IMR-90 (cell line): ENCODE results near the gene EIF4G2. TPM values are rescaled to one million over a fixed set of nuclear protein-coding genes. Genes with fewer than 3 reads are reported as not detected.

Experiments used
- ATAC-seq: fragments of 200-7000 bp; cut with Tn5 transposase; 2 replicates; pipeline ENCODE4 v1.9.1; 2020; ENCODE audit warnings: low read depth, mild to moderate bottlenecking, moderate library complexity
- BruUV-seq: library from RNA; stranded (reverse); fragments of 400-500 nt; replicated peaks from 2 replicates; lab custom pipeline; 2021; lab: Mats Ljungman, UMichigan
- CTCF ChIA-PET: fragments of 300-600 bp; formaldehyde crosslinking; extraction: SDS; loops from one replicate; lab custom pipeline; 2021; ENCODE audit warnings: antibody characterized with exemption; lab: Yijun Ruan, JAX
- POLR2A ChIA-PET: fragments of 300-600 bp; sonication (Branson Sonifier 250); formaldehyde crosslinking; loops from one replicate; lab custom pipeline; 2022; ENCODE audit warnings: antibody characterized with exemption; ENCODE audit not compliant: unreplicated experiment; lab: Charles Lee
- DNase-seq: peaks from one replicate; pipeline ENCODE4 v3.0.0; 2013
- H2AFZ ChIP-seq: replicated peaks from 2 replicates; pipeline ENCODE3; 2013; ENCODE audit warnings: low read length, mild to moderate bottlenecking; ENCODE audit not compliant: poor library complexity
- H2AK5ac ChIP-seq: 2 replicates; pipeline ENCODE4 v1.6.1; 2013; ENCODE audit warnings: low read depth, low read length, inconsistent platforms
- H2AK9ac ChIP-seq: replicated peaks from 2 replicates; pipeline ENCODE3; 2013; ENCODE audit warnings: mild to moderate bottlenecking, low read depth, low read length, moderate library complexity; ENCODE audit not compliant: poor library complexity
- H2BK120ac ChIP-seq: 2 replicates; pipeline ENCODE4 v1.6.1; 2013; ENCODE audit warnings: low read depth, low read length, inconsistent platforms
- H2BK15ac ChIP-seq: 3 replicates; pipeline ENCODE4 v1.6.1; 2013; ENCODE audit warnings: low read depth, low read length, inconsistent platforms
- H2BK20ac ChIP-seq: 2 replicates; pipeline ENCODE4 v1.6.1; 2013; ENCODE audit warnings: low read depth, mild to moderate bottlenecking, inconsistent platforms, low read length, moderate library complexity
- H2BK5ac ChIP-seq: 2 replicates; pipeline ENCODE4 v1.6.1; 2013; ENCODE audit warnings: mild to moderate bottlenecking, low read depth, low read length, inconsistent platforms; ENCODE audit not compliant: poor library complexity, severe bottlenecking
- H3K14ac ChIP-seq: replicated peaks from 2 replicates; pipeline ENCODE4 v1.6.1; 2013; ENCODE audit warnings: low read depth, low read length, inconsistent platforms
- H3K18ac ChIP-seq: 2 replicates; pipeline ENCODE4 v1.6.1; 2013; ENCODE audit warnings: low read depth, low read length, control low read depth
- H3K23ac ChIP-seq: 2 replicates; pipeline ENCODE4 v1.6.1; 2013; ENCODE audit warnings: low read depth, low read length, inconsistent platforms
- H3K27ac ChIP-seq: 2 replicates; pipeline ENCODE4 v1.5.1; 2013; ENCODE audit warnings: mild to moderate bottlenecking, control low read depth, low read length; ENCODE audit not compliant: insufficient read depth
- H3K27me3 ChIP-seq: 2 replicates; pipeline ENCODE4 v1.6.1; 2013; ENCODE audit warnings: low read length; ENCODE audit not compliant: control insufficient read depth, insufficient read depth
- H3K36me3 ChIP-seq: 2 replicates; pipeline ENCODE4 v1.6.1; 2013; ENCODE audit warnings: low read length, mixed read lengths; ENCODE audit not compliant: control insufficient read depth, insufficient read depth
- H3K4ac ChIP-seq: 2 replicates; pipeline ENCODE4 v1.6.1; 2013; ENCODE audit warnings: low read depth, low read length, inconsistent platforms
- H3K4me1 ChIP-seq: 2 replicates; pipeline ENCODE4 v1.6.1; 2013; ENCODE audit warnings: low read length, mixed read lengths; ENCODE audit not compliant: control insufficient read depth, insufficient read depth
- H3K4me2 ChIP-seq: 2 replicates; pipeline ENCODE4 v1.6.1; 2013; ENCODE audit warnings: low read depth, mild to moderate bottlenecking, control low read depth, low read length, moderate library complexity
- H3K4me3 ChIP-seq: 2 replicates; pipeline ENCODE4 v1.5.1; 2013; ENCODE audit warnings: low read depth, mild to moderate bottlenecking, control low read depth, low read length, moderate library complexity; ENCODE audit not compliant: insufficient read depth
- H3K56ac ChIP-seq: 2 replicates; pipeline ENCODE4 v1.6.1; 2013; ENCODE audit warnings: low read length, inconsistent platforms; ENCODE audit not compliant: insufficient read depth; ENCODE audit errors: extremely low read depth
- H3K79me1 ChIP-seq, 2 experiments: 2 replicates each; pipeline ENCODE4 v1.6.1; 2013; ENCODE audit warnings: low read length in 2 of 2, inconsistent platforms in 1 of 2, low read depth in 1 of 2
- H3K9ac ChIP-seq: 2 replicates; pipeline ENCODE4 v1.6.1; 2013; ENCODE audit warnings: low read depth, low read length, control low read depth
- H3K9me1 ChIP-seq: 2 replicates; pipeline ENCODE4 v1.6.1; 2013; ENCODE audit warnings: low read length, inconsistent platforms; ENCODE audit not compliant: insufficient read depth
- H3K9me3 ChIP-seq: 2 replicates; pipeline ENCODE4 v1.6.1; 2013; ENCODE audit warnings: low read length; ENCODE audit not compliant: control insufficient read depth, insufficient read depth
- H4K20me1 ChIP-seq: 2 replicates; pipeline ENCODE4 v1.6.1; 2013; ENCODE audit warnings: low read length, inconsistent platforms; ENCODE audit not compliant: insufficient read depth
- H4K5ac ChIP-seq: 2 replicates; pipeline ENCODE4 v1.6.1; 2013; ENCODE audit warnings: mild to moderate bottlenecking, low read depth, low read length, control low read depth
- H4K8ac ChIP-seq, 2 experiments: 2 replicates each; pipeline ENCODE4 v1.6.1; 2013; ENCODE audit warnings: low read depth in 2 of 2, low read length in 2 of 2, control low read depth in 1 of 2, inconsistent platforms in 1 of 2
- H4K91ac ChIP-seq: 2 replicates; pipeline ENCODE4 v1.6.1; 2013; ENCODE audit warnings: low read depth, low read length, inconsistent platforms; ENCODE audit not compliant: insufficient read depth
- BHLHE40 ChIP-seq: fragments of 150-350 bp; IDR thresholded peaks from 2 replicates; pipeline ENCODE4 v1.6.1; 2016; ENCODE audit warnings: mild to moderate bottlenecking, low read depth, low read length
- CHD1 ChIP-seq: IDR thresholded peaks from 2 replicates; pipeline ENCODE4 v1.6.1; 2012; ENCODE audit warnings: low read depth, low read length, improper control_type of control experiment
- MAZ ChIP-seq: IDR thresholded peaks from 2 replicates; pipeline ENCODE4 v1.6.1; 2012; ENCODE audit warnings: low read depth, mild to moderate bottlenecking, low read length, improper control_type of control experiment, moderate library complexity, borderline replicate concordance
- POLR2A ChIP-seq: IDR thresholded peaks from 2 replicates; pipeline ENCODE4 v1.6.1; 2012; ENCODE audit warnings: mild to moderate bottlenecking, low read depth, low read length
- WGBS, 2 experiments: methylation state at CpG; one replicate each; pipeline versions ENCODE4 v1.1.5 to v1.1.7; 2013; ENCODE audit warnings: missing lambda C conversion rate in 2 of 2; ENCODE audit not compliant: insufficient read length in 1 of 2; ENCODE audit errors: extremely low coverage in 2 of 2; 5-methylcytosine and 5-hydroxymethylcytosine counted together
- dilution Hi-C: fragments of 300-500 bp; cut with HindIII; formaldehyde crosslinking; loops from one replicate; pipeline ENCODE4 v1.14.3; 2018; ENCODE audit warnings: low sequenced_read_pairs; ENCODE audit not compliant: unreplicated experiment
- in situ Hi-C: fragments of 300-500 bp; cut with MboI; formaldehyde crosslinking; loops from 3 replicates; pipeline ENCODE4 v1.14.3; 2019; ENCODE audit warnings: low sequenced_read_pairs, inconsistent platforms, mixed read lengths
- intact Hi-C: fragments of 100-400 bp; cut with micrococcal nuclease; formaldehyde crosslinking; loops from 2 replicates; pipeline ENCODE4 v1.10.0; 2022
- polyA plus RNA-seq, 3 experiments: library from polyadenylated mRNA; depleted of rRNA; stranded (reverse); fragments of >200 nt; gene quantifications; 2 replicates each; pipeline ENCODE4 v1.2.3, GENCODE V29; 2012; ENCODE audit warnings: low replicate concordance in 1 of 3
- total RNA-seq: library from RNA; depleted of rRNA; stranded (reverse); fragments of >200 nt; gene quantifications from 2 replicates; pipeline ENCODE4 v1.2.3, GENCODE V29; 2012
- TF ChIP-seq, protein P1 (sequence below): fragments of 150-350 bp; IDR thresholded peaks from 2 replicates; pipeline ENCODE4 v1.6.1; 2016; ENCODE audit warnings: low read depth, mild to moderate bottlenecking, low read length, moderate library complexity, borderline replicate concordance
- TF ChIP-seq, protein P2 (sequence below): fragments of 150-350 bp; IDR thresholded peaks from 2 replicates; pipeline ENCODE4 v1.6.1; 2017; ENCODE audit warnings: mild to moderate bottlenecking, antibody characterized with exemption, low read length, low read depth

The EIF4G2 gene
- total and polyA plus RNA-seq, 2 of the 4 experiments (the other 2 are of a cell fraction), result 492 to 1,216 TPM

DNA sequence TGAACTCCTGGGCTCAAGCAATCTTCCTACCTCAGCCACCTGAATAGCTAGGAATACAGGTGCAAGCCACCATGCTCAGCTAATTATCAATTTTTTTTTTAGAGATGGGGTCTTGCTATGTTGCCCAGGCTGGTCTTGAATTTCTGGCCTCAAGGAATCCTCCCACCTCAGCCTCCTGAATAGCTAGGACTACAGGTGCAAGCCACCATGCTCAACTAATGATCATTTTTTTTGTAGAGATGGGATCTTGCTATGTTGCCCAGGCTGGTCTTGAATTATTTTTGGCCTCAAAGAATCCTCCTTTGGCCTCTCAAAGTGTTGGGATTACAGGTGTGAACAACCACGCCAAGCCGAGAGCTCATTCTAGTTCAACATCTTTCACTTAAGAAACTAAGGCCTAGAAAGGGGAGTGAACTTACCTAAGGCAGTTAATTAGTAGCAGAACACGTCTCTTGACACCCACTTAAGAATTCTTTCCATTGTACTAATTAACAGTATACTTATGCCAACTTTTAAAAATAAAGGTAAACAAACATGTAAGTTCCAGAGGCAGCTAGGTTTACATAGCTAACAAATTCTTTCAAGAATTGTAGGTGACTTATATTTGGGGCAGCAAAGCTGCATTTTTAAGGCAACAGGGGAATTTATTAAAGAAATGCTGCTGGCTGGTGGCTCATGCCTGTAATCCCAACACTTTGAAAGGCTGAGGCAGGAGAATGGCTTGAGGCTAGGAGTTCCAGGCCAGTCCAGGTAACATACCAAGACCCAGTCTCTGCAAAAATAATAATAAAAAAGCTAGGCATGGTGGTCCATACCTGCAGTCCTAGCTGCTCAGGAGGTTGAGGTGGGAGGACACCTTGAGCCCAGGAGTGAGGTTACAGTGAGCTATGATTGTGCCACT is 39.5 kb upstream of the EIF4G2 start:
- peaks cover 21 to 35% of the 10 kb centered on the region in 2 experiments for H3K79me1 ChIP-seq
- no peak for ATAC-seq
- intact Hi-C loops (no loop called here), in situ Hi-C loops (no loop called here), dilution Hi-C loops (no loop called here)
- DNase-seq, result no peak
- no peak overlapping the region for H4K5ac ChIP-seq
- H2BK15ac ChIP-seq, result no peak overlapping the region
- no peaks in the 10 kb centered on the region for H4K20me1 ChIP-seq
- ChIA-PET POLR2A (interaction anchor here (0.7 kb wide), 1 partner anchor 543 kb away, joined by 4 read pairs; the partner anchor contains the start of gene ADM), CTCF (interaction anchor here (0.5 to 1.2 kb wide), 4 partner anchors 15 to 61 kb away, joined by 3 to 6 read pairs (median 3); no protein-coding TSS in a partner anchor)
- no peak overlapping the region for H3K23ac ChIP-seq
- no peak overlapping the region for H2AK5ac ChIP-seq
- peaks cover 7% of the 10 kb centered on the region for H3K9me1 ChIP-seq
- peaks cover 2% of the 10 kb centered on the region; the same call in 1 of the 2 replicates for H3K4me1 ChIP-seq
- no peak overlapping the region for H3K4me3 ChIP-seq
- H2BK120ac ChIP-seq, result no peak overlapping the region
- peaks cover 4% of the 10 kb centered on the region for H3K36me3 ChIP-seq
- no peak overlapping the region for H3K14ac ChIP-seq
- no peak for TF ChIP-seq CHD1
- TF ChIP-seq, protein P1, sequence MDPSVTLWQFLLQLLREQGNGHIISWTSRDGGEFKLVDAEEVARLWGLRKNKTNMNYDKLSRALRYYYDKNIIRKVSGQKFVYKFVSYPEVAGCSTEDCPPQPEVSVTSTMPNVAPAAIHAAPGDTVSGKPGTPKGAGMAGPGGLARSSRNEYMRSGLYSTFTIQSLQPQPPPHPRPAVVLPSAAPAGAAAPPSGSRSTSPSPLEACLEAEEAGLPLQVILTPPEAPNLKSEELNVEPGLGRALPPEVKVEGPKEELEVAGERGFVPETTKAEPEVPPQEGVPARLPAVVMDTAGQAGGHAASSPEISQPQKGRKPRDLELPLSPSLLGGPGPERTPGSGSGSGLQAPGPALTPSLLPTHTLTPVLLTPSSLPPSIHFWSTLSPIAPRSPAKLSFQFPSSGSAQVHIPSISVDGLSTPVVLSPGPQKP, result no peak
- TF ChIP-seq BHLHE40, result no peak
- TF ChIP-seq, protein P2, sequence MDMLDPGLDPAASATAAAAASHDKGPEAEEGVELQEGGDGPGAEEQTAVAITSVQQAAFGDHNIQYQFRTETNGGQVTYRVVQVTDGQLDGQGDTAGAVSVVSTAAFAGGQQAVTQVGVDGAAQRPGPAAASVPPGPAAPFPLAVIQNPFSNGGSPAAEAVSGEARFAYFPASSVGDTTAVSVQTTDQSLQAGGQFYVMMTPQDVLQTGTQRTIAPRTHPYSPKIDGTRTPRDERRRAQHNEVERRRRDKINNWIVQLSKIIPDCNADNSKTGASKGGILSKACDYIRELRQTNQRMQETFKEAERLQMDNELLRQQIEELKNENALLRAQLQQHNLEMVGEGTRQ, result no peak
- no peak for TF ChIP-seq MAZ
- no peak for TF ChIP-seq POLR2A
- no peak overlapping the region for H2AFZ ChIP-seq
- H3K4me2 ChIP-seq, result no peak overlapping the region
- H3K4ac ChIP-seq, result no peak overlapping the region
- H3K9ac ChIP-seq, result no peak overlapping the region
- no peak overlapping the region for H3K56ac ChIP-seq
- no peak overlapping the region for H4K8ac ChIP-seq
- no peak overlapping the region for H2BK20ac ChIP-seq
- no peak overlapping the region for H4K91ac ChIP-seq
- BruUV-seq, result no TSS peak
- H3K27me3 ChIP-seq, result no peaks in the 10 kb centered on the region
- no peak overlapping the region for H3K18ac ChIP-seq
- H2AK9ac ChIP-seq, result no peak overlapping the region
- no peak overlapping the region for H2BK5ac ChIP-seq
- no CpG with 5 or more reads among the region's 3 CpGs for WGBS, 2 experiments
- H3K9me3 ChIP-seq, result no peaks in the 10 kb centered on the region
- H3K27ac ChIP-seq, result no peak overlapping the region
